Kidney (tissue), 14 donors: ENCODE results near the gene SPTBN4. TPM values are rescaled to one million over a fixed set of nuclear protein-coding genes. Genes with fewer than 3 reads are reported as not detected.

Source experiments
- DNase-seq, 5 donors: peaks; one replicate each; pipeline ENCODE4 v3.0.0-alpha.2; 2013 to 2020
- FAIRE-seq: peaks from 2 replicates; lab custom pipeline; 2012; peaks lifted over from hg19 to GRCh38; lab: Jason Lieb, UNC
- H3K27ac ChIP-seq, 2 donors: one replicate each; pipeline ENCODE4 v1.7.0; 2013; ENCODE audit warnings: low read depth in 2 of 2, low read length in 2 of 2, inconsistent platforms in 1 of 2
- H3K27me3 ChIP-seq: one replicate; pipeline ENCODE4 v1.7.1; 2013; ENCODE audit warnings: low read length, inconsistent platforms; ENCODE audit not compliant: control insufficient read depth, insufficient read depth
- H3K36me3 ChIP-seq, 3 donors: one replicate each; pipeline versions ENCODE4 v1.7.0 to v1.7.1; 2013; ENCODE audit warnings: low read length in 3 of 3, control low read depth in 1 of 3, inconsistent platforms in 1 of 3; ENCODE audit not compliant: insufficient read depth in 3 of 3, control insufficient read depth in 2 of 3
- H3K4me1 ChIP-seq, 3 donors: one replicate each; pipeline versions ENCODE4 v1.7.0 to v1.7.1; 2013; ENCODE audit warnings: low read length in 3 of 3, inconsistent platforms in 1 of 3, low read depth in 1 of 3; ENCODE audit not compliant: control insufficient read depth in 2 of 3, insufficient read depth in 2 of 3
- H3K4me3 ChIP-seq, 3 donors: one replicate each; pipeline versions ENCODE4 v1.7.0 to v1.8.1; 2013; ENCODE audit warnings: low read length in 3 of 3, control low read depth in 1 of 3, inconsistent platforms in 1 of 3
- H3K9ac ChIP-seq, 3 donors: one replicate each; pipeline versions ENCODE4 v1.7.0 to v1.7.1; 2013; ENCODE audit warnings: low read length in 3 of 3, control low read depth in 1 of 3, inconsistent platforms in 1 of 3
- H3K9me3 ChIP-seq, 3 donors: one replicate each; pipeline versions ENCODE4 v1.7.0 to v1.7.1; 2013; ENCODE audit warnings: low read length in 3 of 3, control low read depth in 1 of 3, inconsistent platforms in 1 of 3; ENCODE audit not compliant: control insufficient read depth in 2 of 3, insufficient read depth in 1 of 3
- intact Hi-C: fragments of 100-400 bp; cut with DNase I; formaldehyde crosslinking; loops from one replicate; pipeline ENCODE4 v1.11.1; 2022
- polyA plus RNA-seq: library from polyadenylated mRNA; stranded (reverse); fragments of 350-450 nt; fragmentation: Illumina TruSeq; extraction: RNeasy Lipid Tissue Mini Kit (QIAGEN cat#74804); gene quantifications from one replicate; pipeline ENCODE4 v1.2.3, GENCODE V29; 2014; ENCODE audit warnings: low read depth, low replicate concordance; ENCODE audit not compliant: insufficient read depth
- total RNA-seq: library from RNA; stranded (reverse); fragmentation: NEBNext Ultra II Directional; extraction: Animal tissue kit (Norgen Biotek cat#: 25700); gene quantifications from one replicate; pipeline ENCODE4 v1.2.1, GENCODE V29; 2021
- TF ChIP-seq, protein P1 (sequence below): IDR thresholded peaks from 3 replicates; pipeline ENCODE4 v1.5.1; 2012; ENCODE audit warnings: mild to moderate bottlenecking, moderate library complexity, borderline replicate concordance; ENCODE audit not compliant: insufficient read depth; ENCODE audit errors: extremely low read depth
- donor health status: control.
- donor health status: control.
- donor health status: control.
- donor health status: control.
- donor health status: control.
- donor health status: DM: yes; HTN: yes; CAD: no.
- donor health status: Normal renal cell carcinoma (clear cell type).

SPTBN4 gene
- total and polyA plus RNA-seq, 2 donors from 2014 or later: 0.82 to 4.6 TPM

DNA sequence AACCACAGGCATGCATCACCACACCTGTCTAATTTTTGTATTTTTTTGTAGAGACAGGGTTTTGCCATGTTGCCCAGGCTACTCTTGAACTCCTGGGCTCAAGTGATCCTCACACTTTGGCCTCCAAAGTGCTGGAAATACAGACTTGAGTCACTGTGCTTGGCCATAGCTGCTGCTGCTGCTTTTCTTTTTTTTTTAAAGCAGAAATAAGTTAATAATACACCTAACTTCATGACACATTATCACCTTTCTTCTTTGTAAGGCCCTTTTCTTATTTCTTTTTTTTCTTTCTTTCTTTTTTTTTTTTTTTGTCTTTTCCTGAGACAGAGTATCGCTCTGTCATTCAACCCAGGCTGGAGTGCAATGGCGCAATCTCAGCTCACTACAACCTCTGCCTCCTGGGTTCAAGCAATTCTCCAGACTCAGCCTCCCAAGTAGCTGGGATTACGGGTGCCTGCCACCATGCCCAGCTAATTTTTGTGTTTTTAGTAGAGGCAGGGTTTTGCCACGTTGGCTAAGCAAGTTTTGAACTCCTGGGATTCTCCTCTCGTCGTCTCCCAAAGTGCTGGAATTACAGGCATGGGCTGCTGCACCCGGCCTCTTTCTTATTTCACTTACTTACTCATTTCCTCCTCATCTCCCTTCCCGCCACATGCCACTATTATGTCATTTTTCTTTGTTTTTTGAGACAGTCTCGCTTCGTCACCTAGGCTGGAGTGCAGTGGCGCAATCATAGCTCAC is 118.6 kb downstream of the SPTBN4 start:
- H3K9me3 ChIP-seq: no peaks in the 10 kb centered on the region
- no peak overlapping the region for H3K4me3 ChIP-seq
- no peaks in the 10 kb centered on the region for H3K27me3 ChIP-seq
- peaks cover 0 to 19% (median 4%) of the 10 kb centered on the region in 3 donors for H3K36me3 ChIP-seq
- intact Hi-C loops: no loop called here
- no peak overlapping the region for H3K27ac ChIP-seq
- DNase-seq (no peak), FAIRE-seq (no peak)
- H3K9ac ChIP-seq: no peak overlapping the region
- TF ChIP-seq, protein P1, sequence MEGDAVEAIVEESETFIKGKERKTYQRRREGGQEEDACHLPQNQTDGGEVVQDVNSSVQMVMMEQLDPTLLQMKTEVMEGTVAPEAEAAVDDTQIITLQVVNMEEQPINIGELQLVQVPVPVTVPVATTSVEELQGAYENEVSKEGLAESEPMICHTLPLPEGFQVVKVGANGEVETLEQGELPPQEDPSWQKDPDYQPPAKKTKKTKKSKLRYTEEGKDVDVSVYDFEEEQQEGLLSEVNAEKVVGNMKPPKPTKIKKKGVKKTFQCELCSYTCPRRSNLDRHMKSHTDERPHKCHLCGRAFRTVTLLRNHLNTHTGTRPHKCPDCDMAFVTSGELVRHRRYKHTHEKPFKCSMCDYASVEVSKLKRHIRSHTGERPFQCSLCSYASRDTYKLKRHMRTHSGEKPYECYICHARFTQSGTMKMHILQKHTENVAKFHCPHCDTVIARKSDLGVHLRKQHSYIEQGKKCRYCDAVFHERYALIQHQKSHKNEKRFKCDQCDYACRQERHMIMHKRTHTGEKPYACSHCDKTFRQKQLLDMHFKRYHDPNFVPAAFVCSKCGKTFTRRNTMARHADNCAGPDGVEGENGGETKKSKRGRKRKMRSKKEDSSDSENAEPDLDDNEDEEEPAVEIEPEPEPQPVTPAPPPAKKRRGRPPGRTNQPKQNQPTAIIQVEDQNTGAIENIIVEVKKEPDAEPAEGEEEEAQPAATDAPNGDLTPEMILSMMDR: no peak
- no peaks in the 10 kb centered on the region for H3K4me1 ChIP-seq

DNA sequence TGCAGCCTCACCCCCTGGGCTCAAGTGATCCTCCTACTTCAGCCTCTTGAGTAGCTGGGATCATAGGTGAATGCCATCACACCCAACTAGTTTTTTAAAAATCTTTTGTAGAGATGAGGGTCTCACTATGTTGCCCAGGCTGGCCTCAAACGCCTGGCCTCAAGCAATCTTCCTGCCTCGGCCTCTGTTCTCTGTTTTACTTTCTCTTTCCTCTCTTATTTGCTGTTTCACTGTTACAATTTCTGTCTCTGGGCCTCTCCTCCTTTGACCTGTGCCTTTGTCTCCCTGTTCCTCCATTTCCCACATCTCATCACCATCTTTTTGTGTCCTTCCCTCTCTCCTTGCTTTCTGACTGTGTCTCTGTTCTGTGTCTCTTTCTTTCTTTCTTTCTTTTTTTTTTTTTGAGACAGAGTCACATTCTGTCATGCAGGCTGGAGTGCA is 119.2 kb downstream of the SPTBN4 start:
- Histone ChIP-seq H3K27me3 (no peaks in the 10 kb centered on the region), H3K4me3 (no peak overlapping the region), H3K9ac (no peak overlapping the region), H3K4me1 (no peaks in the 10 kb centered on the region), H3K9me3 (no peaks in the 10 kb centered on the region), H3K36me3 (peaks cover 0 to 19% (median 2%) of the 10 kb centered on the region in 3 donors), H3K27ac (no peak overlapping the region)
- TF ChIP-seq, protein P1: no peak
- no peak for DNase-seq
- intact Hi-C loops: no loop called here
- FAIRE-seq: no peak

DNA sequence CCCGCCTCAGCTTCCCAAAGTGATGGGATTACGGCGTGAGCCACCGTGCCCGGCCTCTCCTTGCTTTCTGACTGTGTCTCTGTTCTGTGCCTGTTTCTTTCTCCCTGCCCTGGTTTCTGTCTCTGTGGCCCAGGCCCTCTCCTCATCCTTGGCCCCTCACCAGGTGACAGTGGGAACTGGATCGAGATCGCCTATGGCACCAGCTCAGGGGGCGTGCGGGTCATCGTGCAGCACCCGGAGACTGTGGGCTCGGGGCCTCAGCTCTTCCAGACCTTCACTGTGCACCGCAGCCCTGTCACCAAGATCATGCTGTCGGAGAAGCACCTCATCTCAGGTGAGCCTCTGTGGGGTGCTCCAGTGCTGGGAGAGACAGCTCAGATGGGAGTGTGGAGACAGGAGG is 119.8 kb downstream of the SPTBN4 start:
- Histone ChIP-seq H3K36me3 (peaks cover 0 to 15% (median 2%) of the 10 kb centered on the region in 3 donors), H3K4me3 (no peak overlapping the region), H3K9ac (no peak overlapping the region), H3K27me3 (no peaks in the 10 kb centered on the region), H3K9me3 (no peaks in the 10 kb centered on the region), H3K4me1 (no peaks in the 10 kb centered on the region), H3K27ac (no peak overlapping the region)
- TF ChIP-seq, protein P1: no peak
- intact Hi-C loops: no loop called here
- no peak for FAIRE-seq
- DNase-seq: peak in 1 of 5 donors; percentile 52
